GM21367 (cell line): ENCODE results near the gene GPR6.

ENCODE experiments used
- ATAC-seq: cut with Tn5 transposase; IDR thresholded peaks from one replicate; pipeline ENCODE4 v1.9.1; 2021; ENCODE audit not compliant: unreplicated experiment

Gene GPR6

DNA sequence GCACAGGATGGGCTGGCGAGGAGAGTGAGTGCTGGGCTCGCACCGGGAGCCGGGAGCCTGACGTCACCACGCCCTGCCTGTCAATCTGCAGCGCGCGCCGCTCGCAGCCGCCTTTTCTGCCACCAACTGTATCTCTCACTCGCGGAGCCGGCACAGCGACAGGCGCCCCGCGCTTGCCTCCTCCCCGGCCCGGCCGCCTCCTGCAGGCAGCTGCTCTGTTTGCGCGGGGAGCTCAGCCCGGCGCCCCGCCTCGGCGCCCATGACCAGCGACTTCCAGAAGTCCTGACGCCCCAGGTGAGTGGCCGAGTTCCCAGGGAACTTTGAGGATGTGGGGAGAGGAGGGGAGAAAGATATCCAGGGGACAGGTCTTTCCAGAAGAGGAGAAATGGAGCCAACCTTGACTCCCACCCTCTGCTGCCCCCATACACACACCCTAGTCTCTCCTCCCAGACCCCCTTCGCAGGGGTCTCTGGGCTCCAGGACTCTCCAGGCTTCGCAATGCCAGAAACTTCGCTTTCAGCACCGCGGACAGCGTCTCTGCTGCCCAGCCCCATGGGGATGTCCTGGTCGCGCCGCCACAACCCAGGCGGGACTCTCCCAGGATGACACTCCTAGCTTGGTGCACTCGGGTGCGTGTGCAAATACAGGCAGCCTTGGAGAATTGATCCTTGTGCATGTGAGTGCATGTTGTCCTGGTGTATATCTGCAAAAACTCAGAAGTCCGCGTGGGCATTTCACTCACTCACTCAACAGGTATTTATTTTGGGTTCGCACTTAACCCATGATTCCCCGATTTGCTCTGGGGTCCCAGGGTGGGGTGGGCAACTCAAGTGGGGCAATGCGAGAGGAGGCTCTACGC is at the start of gene GPR6:
TSS of gene GPR6 (plus strand) at position 138 of the 859 bp plus-strand sequence. CDS start 802 bp downstream, outside the sequence.
- ATAC-seq, result no peak

GRCh38 chr6:109934293-109934692 is 43.8 kb upstream of the GPR6 start:
- no peak for ATAC-seq

- no peak for ATAC-seq
Measured at GRCh38 chr6:109939654-109940053, 38.5 kb upstream of the GPR6 start.

- ATAC-seq, result no peak
Measured at GRCh38 chr6:109944448-109944847, 33.7 kb upstream of the GPR6 start.

DNA sequence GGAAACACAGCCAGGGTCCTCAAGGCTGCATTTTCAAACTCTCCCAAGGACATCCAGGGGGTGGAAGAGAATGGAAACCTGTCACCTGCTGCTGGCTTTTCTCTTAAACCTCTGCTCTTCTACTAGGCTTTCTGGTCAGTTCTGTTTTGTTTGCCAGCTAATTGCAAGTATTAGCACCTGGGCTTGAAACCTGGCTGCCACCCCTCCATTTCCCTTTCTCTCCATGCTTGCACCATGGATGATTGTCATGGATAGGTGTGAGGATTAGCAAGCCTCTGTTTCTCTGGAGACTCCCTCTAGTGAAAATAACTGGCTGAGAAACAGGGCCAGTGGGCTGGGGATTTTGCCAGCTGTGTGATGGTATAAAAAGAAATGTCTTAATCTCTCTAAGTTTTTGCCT is 33.0 kb upstream of the GPR6 start:
- ATAC-seq, result no peak

DNA sequence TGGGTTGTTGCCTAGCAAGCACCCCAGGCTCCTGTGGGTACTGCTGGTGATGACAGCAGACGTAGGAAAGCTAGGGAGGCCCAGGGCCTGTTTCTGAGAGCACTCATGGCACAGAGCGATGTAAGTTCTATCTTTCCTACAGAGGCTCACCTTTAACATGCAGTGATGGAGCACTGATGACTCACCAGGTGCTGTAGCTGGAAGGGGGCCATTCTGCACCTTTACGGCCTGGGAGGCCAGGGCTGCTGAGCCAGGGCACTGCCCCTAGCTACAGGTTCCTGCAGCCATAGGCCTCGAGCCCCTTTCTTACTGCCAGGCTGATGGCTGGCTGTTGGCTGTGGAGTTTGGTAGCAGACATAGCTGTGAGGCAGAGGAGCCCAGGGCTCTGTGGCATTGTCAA is 31.1 kb upstream of the GPR6 start:
- no peak for ATAC-seq

DNA sequence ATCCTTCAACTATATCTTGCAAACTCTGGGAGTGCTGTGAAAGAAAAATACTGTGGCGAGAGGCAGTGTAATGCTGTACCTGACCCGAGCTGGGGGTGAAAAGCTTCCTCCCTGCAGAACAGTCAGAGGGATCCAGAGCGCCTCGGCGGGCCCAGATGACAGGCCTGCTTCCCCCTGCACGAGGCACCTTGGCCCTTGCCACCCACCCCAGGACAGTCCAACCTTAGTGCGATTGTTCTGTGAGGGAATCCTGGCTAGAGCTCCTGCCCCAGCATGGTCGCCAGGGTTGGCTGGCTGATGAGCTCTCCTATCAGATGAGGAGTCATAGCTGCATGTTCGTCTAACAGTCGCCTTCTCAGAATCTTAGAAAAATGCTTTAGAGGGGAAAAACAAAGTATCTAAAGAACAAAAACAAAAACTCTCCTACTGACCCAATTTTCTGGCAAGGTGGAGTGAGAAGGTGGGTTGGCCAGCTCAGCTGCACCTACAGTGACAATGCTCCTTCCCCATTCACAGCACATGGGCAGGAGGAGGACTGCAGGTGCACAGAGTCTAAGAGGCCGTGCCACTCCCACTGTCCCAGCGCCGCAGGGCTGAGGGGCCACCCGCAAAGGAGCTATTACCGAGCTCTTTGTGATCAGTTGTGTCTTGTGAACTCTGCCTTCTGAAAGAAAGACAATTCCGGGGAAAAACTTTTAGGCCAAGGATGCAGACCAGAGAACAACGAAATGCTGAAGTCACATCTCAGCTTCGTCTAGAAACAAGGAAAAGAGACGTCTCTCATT is 28.6 kb upstream of the GPR6 start:
- ATAC-seq, result no peak

DNA sequence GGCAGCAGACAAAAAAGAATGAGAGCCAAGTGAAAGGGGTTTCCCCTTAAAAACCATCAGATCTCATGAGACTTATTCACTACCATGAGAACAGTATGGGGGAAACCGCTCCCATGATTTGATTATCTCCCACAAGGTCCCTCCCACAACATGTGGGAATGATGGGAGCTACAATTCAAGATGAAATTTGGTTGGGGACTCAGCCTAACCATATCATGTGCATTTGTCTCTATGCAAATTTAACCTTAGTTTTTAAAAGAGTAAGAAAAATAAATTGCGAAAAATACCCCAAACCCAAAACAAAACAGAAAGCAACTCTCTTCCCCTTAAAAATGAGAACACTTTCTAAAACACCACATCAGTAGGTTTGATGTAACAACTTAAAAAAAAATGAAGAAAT is 22.6 kb upstream of the GPR6 start:
- no peak for ATAC-seq

DNA sequence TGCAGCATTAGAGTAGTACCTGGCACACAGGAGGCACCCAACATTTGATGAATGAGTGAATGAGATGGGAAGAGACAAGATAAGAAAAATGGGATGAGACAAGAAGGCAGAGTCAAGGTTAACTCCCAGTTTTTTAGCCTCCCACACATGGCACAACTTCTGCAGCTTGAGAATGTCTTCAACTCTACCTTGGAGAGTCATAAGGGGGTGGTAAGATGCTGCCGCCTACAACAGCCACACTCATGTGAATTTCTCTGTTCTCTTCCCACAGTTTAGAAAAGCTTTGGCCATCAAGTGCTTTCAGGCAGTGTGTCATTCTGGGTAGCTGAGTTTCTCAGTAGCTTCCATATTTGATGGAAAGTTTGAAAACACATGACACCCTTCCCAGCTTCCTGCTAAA is 19.5 kb upstream of the GPR6 start:
- ATAC-seq, result no peak

DNA sequence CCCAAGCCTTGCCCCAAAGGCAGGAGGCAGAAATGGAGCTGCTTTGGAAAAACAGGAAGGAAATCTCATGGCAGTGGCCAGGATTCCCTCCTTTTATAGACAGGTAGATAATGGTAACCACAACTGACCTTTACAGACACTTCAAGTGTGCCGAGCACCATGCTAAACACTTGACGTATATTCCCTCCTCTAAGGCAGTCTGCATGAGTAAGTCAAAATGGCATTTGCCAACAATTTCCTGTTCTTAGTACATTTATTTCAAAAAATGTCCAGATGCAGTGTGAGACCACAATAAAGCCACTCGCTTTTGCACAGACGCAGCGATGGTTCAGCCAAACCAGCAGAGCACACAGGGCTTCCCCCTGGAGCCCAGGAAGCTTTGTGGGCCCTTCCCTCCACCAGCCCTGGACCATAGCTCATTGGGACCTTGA is 16.5 kb upstream of the GPR6 start:
- ATAC-seq, result no peak

DNA sequence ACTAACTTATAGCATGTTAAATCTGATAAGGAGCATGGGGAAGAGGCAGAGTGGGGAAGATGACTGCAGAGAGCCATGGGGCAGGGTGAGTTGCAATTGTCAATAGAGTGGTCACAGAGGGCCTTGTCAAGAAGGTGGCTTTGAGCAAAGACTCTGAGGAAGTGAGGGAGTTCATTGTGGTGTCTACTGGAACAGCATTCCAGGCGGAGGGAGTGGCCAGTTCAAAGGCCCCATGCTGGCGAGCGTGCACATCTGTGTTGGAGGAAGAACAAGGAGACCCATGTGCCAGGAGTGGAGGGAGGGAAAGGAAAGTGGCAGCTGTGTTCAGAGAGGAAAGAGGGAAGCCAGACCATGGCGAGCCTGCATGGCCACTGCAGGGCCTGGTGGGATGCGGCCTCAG is 15.8 kb upstream of the GPR6 start:
- no peak for ATAC-seq

DNA sequence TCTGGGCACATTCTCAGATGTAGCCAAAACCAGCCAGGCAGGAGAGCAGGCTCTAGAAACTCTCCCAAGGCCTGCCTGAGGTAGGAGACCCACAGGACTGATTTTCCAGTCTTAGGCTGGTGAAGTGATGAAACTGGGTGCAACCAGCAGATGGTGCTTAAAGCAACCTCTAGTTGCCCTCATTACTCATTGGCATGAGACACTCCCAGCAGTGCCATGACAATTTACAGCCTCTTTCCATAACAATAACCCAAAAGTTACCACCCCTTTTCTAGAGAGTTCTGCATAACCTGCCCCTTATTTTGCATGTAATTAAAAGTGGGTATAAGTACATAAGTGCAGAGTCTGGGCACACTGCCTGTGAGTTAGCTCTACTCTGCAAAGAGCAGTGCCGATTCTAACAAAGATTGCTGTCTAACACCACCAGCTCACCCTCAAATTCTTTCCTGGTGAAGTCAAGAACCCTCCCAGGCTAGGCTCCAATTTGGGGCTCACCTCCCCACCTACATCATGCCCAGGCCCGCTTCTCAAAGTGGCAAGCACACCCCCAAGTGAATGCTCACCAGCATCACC is 14.4 kb upstream of the GPR6 start:
- ATAC-seq, result no peak

DNA sequence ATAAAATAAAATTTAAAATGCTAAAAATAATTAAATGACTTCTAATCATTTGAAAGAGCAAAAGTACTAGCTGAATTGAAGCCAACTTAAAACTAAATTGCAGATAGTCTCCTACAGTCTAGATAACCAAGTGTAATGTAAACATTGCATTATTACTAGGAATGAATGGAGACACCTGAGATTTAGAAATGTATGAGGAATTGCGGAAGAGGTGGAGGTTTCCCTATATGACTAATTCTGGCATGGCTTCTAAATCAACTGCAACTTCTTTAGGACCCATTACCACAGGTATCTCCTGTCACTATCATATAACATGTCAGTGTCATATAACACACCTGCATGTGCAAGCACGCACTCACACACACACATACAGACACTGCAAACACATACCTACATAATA is 13.2 kb upstream of the GPR6 start:
- ATAC-seq, result no peak

DNA sequence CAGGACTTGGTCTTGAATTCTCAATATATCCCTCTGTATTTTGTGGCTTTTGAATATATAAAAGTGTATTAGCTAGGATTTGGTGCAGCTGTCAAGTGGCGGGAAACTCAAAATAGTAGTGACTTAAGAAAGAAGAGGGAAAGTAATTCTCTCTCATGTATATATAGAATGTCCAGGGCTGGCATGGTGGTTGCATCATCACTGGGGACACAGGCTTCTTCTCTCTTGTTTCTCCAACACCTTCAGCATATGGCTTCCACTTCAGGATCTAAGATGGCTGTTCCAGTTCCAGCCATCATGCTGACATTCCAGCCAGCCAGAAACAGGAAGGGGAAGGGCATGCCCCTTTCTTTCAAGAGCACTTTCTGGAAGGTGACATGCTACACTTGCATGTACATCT is 11.8 kb upstream of the GPR6 start:
- no peak for ATAC-seq

GRCh38 chr6:109977791-109978173 is 329 bp upstream of the GPR6 start:
- no peak for ATAC-seq

DNA sequence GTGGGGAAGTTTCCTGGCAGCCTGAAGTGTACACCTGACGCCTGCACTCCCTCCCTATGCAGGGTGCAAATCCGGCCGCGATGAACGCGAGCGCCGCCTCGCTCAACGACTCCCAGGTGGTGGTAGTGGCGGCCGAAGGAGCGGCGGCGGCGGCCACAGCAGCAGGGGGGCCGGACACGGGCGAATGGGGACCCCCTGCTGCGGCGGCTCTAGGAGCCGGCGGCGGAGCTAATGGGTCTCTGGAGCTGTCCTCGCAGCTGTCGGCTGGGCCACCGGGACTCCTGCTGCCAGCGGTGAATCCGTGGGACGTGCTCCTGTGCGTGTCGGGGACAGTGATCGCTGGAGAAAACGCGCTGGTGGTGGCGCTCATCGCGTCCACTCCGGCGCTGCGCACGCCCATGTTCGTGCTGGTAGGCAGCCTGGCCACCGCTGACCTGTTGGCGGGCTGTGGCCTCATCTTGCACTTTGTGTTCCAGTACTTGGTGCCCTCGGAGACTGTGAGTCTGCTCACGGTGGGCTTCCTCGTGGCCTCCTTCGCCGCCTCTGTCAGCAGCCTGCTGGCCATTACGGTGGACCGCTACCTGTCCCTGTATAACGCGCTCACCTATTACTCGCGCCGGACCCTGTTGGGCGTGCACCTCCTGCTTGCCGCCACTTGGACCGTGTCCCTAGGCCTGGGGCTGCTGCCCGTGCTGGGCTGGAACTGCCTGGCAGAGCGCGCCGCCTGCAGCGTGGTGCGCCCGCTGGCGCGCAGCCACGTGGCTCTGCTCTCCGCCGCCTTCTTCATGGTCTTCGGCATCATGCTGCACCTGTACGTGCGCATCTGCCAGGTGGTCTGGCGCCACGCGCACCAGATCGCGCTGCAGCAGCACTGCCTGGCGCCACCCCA is 1.2 kb downstream of the GPR6 start:
- ATAC-seq, result no peak

GRCh38 chr6:109984410-109984809 is 6.3 kb downstream of the GPR6 start:
- ATAC-seq, result no peak

DNA sequence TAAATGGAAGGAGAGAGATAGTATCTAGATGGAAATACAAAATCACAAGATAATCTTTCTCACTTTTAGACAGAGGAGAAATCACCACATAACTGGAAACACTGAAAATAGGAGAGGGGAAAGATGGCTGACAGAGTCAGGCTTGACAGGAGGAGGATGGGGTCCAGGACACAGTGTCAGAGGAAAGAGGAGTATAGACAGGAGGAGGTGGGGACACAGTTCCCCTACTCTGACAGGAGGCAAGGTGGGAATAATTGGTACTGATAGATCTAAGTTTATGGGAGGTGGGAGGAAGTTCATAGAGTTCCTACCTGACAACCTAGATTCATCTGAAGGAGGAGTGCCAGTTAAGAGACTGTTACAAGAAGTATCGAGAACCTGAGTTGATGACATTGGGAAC is 9.1 kb downstream of the GPR6 start:
- ATAC-seq, result no peak

DNA sequence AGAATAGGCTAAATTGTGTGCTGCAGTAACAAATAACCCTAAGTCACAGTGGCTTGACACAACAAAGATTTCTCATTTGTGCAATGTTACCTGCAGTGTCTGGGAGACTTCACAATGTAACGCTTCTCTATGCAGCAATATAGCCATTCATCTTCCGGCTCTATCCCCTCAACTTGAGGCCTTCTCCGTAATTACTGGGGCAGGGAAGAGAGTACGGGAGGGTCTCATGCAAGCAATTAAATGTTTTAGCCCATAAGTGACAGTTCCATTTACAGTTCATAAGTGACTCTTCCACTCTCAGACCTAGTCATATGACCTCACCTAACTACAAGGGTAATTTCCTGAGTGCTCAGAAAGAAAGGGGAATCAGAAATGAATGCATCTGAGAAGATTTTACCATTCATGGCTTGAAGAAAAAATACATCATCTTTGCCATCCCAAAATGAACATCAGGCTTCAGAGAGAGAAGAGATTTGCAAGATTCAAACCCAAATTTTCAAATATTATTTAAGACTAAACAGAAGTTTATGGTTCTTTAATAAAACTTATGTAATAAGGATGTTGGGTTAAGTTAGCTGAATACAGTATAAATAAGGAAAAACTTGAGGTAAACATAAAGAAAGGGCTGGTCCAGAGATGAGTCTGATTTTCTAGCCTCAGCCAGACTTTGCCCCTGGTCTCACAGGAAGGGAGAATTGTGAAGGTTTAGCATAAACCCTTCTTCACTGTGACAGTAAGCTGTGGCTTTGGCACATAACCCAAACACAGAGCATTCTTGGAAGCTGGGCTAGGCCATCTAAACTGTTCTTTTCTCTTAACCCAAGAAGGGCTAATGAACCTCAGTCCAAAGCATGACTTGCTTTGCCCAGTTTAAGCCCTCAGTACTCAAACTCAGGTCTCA is 13.3 kb downstream of the GPR6 start:
- ATAC-seq, result no peak
